ENCODE results near the gene ZBTB3. TPM values are rescaled to one million over a fixed set of nuclear protein-coding genes. Genes with fewer than 3 reads are reported as not detected.

ZBTB3 gene
- total and polyA plus RNA-seq, 2 of the 13 experiments (the other 11 are each of a cell fraction or from before 2014, with no cell fraction given), result 3.4 to 5.2 TPM

DNA sequence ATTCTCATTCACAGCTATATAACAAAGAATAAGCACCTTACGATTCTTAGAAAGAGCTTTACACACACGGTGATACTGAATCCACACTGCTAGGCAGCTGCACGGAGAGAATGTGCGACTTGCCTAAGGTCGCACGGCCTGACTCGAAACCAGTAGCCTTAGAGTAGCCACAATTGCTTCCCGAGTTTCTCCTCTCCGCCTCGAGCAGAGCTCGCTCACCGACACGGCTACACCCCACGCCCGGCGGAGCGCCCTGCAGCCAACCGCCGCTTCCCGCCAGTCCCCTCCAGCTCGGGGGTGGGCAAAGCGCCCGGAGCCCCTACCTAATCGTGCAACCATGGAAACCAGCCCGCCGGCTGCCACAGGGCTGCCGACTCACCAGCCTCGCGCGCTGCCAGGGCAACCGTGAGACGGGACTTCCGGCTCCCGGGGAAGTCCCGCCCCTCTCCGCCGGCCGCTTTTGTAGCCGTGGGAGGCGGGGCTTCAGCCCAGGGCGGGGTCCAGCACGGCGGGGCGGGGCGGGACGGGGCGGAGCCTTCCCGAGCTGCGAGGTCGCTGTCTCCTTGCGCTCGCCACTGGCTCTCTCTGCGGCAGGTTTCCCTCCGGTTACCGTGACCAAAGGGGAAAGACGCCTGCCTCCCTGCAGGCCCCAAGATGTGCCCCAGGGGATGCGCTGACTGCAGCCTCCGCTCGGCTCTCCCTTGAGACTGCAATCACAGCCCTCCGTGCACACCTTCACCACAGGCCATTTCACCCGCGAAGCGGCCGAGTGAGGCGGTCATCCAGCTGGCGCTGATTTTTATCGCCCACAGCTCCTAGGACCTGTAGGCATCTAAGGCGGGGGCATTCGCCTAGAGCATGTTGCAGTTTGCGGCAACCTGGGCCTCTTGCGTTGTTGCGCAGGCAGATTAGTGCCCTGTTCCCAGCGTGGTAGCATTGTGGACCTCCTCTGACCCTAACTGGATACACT is 47.8 kb downstream of the ZBTB3 start (continued):
- no peak for TF ChIP-seq SKI (IDR thresholded peaks at IDR 0.05; ENCODE audit: partially characterized antibody)
- TF ChIP-seq HHEX (CRISPR knock-in tag; IDR thresholded peaks at IDR 0.05), result no peak
- TF ChIP-seq, protein P1, sequence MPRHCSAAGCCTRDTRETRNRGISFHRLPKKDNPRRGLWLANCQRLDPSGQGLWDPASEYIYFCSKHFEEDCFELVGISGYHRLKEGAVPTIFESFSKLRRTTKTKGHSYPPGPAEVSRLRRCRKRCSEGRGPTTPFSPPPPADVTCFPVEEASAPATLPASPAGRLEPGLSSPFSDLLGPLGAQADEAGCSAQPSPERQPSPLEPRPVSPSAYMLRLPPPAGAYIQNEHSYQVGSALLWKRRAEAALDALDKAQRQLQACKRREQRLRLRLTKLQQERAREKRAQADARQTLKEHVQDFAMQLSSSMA (CRISPR knock-in tag; IDR thresholded peaks at IDR 0.05), result peak; percentile 15; the same call in 1 of the 2 replicates
- no peak for TF ChIP-seq ZFP82 (CRISPR knock-in tag; IDR thresholded peaks at IDR 0.05; ENCODE audit: borderline replicate concordance)
- TF ChIP-seq, protein P2, sequence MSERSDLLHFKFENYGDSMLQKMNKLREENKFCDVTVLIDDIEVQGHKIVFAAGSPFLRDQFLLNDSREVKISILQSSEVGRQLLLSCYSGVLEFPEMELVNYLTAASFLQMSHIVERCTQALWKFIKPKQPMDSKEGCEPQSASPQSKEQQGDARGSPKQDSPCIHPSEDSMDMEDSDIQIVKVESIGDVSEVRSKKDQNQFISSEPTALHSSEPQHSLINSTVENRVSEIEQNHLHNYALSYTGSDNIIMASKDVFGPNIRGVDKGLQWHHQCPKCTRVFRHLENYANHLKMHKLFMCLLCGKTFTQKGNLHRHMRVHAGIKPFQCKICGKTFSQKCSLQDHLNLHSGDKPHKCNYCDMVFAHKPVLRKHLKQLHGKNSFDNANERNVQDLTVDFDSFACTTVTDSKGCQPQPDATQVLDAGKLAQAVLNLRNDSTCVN (CRISPR knock-in tag; IDR thresholded peaks at IDR 0.05; ENCODE audit: borderline replicate concordance), result 0 out of 2 replicates have a peak, but pooled peaks have one; percentile 12
- TF ChIP-seq NFIC (IDR thresholded peaks at IDR 0.05; ENCODE audit: low read length), result no peak
- TF ChIP-seq ZNF883 (CRISPR knock-in tag; IDR thresholded peaks at IDR 0.05; ENCODE audit: not compliant biosample characterization), result peak; percentile 67
- no peak for TF ChIP-seq NFIB (CRISPR knock-in tag; IDR thresholded peaks at IDR 0.05; ENCODE audit: borderline replicate concordance)
- TF ChIP-seq ZNF713 (CRISPR knock-in tag; IDR thresholded peaks at IDR 0.05), result no peak
- TF ChIP-seq HMG20B (CRISPR knock-in tag; conservative IDR thresholded peaks at IDR 0.05), result no peak
- no peak for TF ChIP-seq CBX2 (IDR thresholded peaks at IDR 0.05; ENCODE audit: low read depth, low read length)
- TF ChIP-seq CBX2 (CRISPR knock-in tag; IDR thresholded peaks at IDR 0.05; ENCODE audit: low read depth), result no peak
- TF ChIP-seq, protein P3, sequence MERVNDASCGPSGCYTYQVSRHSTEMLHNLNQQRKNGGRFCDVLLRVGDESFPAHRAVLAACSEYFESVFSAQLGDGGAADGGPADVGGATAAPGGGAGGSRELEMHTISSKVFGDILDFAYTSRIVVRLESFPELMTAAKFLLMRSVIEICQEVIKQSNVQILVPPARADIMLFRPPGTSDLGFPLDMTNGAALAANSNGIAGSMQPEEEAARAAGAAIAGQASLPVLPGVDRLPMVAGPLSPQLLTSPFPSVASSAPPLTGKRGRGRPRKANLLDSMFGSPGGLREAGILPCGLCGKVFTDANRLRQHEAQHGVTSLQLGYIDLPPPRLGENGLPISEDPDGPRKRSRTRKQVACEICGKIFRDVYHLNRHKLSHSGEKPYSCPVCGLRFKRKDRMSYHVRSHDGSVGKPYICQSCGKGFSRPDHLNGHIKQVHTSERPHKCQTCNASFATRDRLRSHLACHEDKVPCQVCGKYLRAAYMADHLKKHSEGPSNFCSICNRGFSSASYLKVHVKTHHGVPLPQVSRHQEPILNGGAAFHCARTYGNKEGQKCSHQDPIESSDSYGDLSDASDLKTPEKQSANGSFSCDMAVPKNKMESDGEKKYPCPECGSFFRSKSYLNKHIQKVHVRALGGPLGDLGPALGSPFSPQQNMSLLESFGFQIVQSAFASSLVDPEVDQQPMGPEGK (CRISPR knock-in tag; IDR thresholded peaks at IDR 0.05), result peak; percentile 92
- TF ChIP-seq EED (CRISPR knock-in tag; IDR thresholded peaks at IDR 0.05), result no peak
- TF ChIP-seq, protein P4, sequence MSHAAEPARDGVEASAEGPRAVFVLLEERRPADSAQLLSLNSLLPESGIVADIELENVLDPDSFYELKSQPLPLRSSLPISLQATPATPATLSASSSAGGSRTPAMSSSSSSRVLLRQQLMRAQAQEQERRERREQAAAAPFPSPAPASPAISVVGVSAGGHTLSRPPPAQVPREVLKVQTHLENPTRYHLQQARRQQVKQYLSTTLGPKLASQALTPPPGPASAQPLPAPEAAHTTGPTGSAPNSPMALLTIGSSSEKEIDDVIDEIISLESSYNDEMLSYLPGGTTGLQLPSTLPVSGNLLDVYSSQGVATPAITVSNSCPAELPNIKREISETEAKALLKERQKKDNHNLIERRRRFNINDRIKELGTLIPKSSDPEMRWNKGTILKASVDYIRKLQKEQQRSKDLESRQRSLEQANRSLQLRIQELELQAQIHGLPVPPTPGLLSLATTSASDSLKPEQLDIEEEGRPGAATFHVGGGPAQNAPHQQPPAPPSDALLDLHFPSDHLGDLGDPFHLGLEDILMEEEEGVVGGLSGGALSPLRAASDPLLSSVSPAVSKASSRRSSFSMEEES (CRISPR knock-in tag; IDR thresholded peaks at IDR 0.05), result no peak
- TF ChIP-seq SRY (CRISPR knock-in tag; IDR thresholded peaks at IDR 0.05), result peak; percentile 47; the same call in 1 of the 2 replicates
- 0 out of 2 replicates have a peak, but pooled peaks have one; percentile 21 for TF ChIP-seq NKX3-1 (CRISPR knock-in tag; IDR thresholded peaks at IDR 0.05)
- no peak for TF ChIP-seq ZMYM3 (CRISPR knock-in tag; IDR thresholded peaks at IDR 0.05)
- TF ChIP-seq, protein P5, sequence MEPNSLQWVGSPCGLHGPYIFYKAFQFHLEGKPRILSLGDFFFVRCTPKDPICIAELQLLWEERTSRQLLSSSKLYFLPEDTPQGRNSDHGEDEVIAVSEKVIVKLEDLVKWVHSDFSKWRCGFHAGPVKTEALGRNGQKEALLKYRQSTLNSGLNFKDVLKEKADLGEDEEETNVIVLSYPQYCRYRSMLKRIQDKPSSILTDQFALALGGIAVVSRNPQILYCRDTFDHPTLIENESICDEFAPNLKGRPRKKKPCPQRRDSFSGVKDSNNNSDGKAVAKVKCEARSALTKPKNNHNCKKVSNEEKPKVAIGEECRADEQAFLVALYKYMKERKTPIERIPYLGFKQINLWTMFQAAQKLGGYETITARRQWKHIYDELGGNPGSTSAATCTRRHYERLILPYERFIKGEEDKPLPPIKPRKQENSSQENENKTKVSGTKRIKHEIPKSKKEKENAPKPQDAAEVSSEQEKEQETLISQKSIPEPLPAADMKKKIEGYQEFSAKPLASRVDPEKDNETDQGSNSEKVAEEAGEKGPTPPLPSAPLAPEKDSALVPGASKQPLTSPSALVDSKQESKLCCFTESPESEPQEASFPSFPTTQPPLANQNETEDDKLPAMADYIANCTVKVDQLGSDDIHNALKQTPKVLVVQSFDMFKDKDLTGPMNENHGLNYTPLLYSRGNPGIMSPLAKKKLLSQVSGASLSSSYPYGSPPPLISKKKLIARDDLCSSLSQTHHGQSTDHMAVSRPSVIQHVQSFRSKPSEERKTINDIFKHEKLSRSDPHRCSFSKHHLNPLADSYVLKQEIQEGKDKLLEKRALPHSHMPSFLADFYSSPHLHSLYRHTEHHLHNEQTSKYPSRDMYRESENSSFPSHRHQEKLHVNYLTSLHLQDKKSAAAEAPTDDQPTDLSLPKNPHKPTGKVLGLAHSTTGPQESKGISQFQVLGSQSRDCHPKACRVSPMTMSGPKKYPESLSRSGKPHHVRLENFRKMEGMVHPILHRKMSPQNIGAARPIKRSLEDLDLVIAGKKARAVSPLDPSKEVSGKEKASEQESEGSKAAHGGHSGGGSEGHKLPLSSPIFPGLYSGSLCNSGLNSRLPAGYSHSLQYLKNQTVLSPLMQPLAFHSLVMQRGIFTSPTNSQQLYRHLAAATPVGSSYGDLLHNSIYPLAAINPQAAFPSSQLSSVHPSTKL (CRISPR knock-in tag; IDR thresholded peaks at IDR 0.05), result no peak
- TF ChIP-seq ZFY (CRISPR knock-in tag; IDR thresholded peaks at IDR 0.05), result no peak
